PFSK-1 (cell line): ENCODE results near the gene RANBP1.

Source experiments
- FOXP2 ChIP-seq: optimal IDR thresholded peaks from 2 replicates; pipeline ENCODE3; 2011; ENCODE audit warnings: borderline replicate concordance, control low read depth, inconsistent platforms; ENCODE audit not compliant: insufficient read depth; ENCODE audit errors: extremely low read length, extremely low read depth
- POLR2AphosphoS5 ChIP-seq: IDR thresholded peaks from 2 replicates; pipeline ENCODE4 v1.6.1; 2012; ENCODE audit warnings: low read depth, mild to moderate bottlenecking, control low read depth, low read length, moderate library complexity
- REST ChIP-seq, 2 experiments: IDR thresholded peaks; 2 replicates each; pipeline versions ENCODE4 v1.6.1 to v1.8.0; 2011 to 2012; ENCODE audit warnings: low read depth in 2 of 2, low read length in 2 of 2, control low read depth in 1 of 2, inconsistent platforms in 1 of 2, mild to moderate bottlenecking in 1 of 2, moderate library complexity in 1 of 2; ENCODE audit not compliant: insufficient read depth in 1 of 2
- SIN3A ChIP-seq: IDR thresholded peaks from 2 replicates; pipeline ENCODE4 v1.6.1; 2012; ENCODE audit warnings: mild to moderate bottlenecking, low read length, moderate library complexity, borderline replicate concordance; ENCODE audit not compliant: insufficient read depth
- TAF1 ChIP-seq: IDR thresholded peaks from 2 replicates; pipeline ENCODE4 v1.6.1; 2012; ENCODE audit warnings: low read length, control low read depth, borderline replicate concordance; ENCODE audit not compliant: insufficient read depth

RANBP1 gene

DNA sequence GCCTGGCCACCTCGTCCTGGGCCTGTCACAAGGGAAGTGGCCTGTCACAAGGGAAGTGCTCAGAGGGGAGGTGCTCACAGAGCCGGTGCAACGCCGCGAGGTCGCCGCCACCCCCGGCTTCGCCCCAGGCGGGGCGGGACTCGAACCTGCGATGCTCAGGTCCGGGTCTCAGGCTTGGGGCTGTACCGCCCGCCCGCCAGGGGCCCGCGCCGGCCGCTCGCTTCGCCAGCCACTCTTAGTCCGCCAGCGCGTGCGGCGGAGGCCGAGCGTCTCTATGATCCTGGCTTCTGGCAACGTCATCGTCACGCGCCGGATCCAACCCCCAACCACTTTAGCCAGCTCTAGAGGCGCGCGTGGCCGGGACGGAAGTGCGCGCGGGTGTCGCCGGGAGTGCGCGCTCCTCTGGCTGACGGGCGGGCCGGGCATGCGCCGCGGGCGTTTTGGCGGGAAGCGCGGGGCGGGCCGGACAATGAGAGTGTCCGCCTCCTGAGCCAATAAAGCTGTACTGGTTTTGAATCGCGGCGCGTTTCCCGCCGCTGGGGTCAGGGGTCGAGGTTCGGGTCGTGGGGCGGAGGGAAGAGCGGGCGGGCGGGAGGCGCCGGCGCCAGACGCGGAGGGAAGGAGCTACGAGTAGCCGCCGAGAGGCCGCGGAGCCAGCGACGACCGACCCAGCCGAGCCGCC lies 1.2 kb downstream of the RANBP1 start, which contains the start of gene TRMT2A:
TRMT2A (minus strand) TSS at position 276 of the 682 bp plus-strand sequence. CDS start 320 bp downstream, outside the sequence.
- TF ChIP-seq TAF1 = peak; percentile 48; the same call in 1 of the 2 replicates
- TF ChIP-seq REST (IDR thresholded peaks at IDR 0.05; ENCODE audit: insufficient read depth in 1 of 2, low read depth in 2 of 2, low read length in 2 of 2) = peak in 1 of 2 experiments; percentile 22; a peak in 2 of 4 replicates
- no peak; the same call in 1 of the 2 replicates for TF ChIP-seq POLR2AphosphoS5
- TF ChIP-seq FOXP2 = peak; percentile 25
- TF ChIP-seq SIN3A = peak; percentile 60; the same call in 1 of the 2 replicates

DNA sequence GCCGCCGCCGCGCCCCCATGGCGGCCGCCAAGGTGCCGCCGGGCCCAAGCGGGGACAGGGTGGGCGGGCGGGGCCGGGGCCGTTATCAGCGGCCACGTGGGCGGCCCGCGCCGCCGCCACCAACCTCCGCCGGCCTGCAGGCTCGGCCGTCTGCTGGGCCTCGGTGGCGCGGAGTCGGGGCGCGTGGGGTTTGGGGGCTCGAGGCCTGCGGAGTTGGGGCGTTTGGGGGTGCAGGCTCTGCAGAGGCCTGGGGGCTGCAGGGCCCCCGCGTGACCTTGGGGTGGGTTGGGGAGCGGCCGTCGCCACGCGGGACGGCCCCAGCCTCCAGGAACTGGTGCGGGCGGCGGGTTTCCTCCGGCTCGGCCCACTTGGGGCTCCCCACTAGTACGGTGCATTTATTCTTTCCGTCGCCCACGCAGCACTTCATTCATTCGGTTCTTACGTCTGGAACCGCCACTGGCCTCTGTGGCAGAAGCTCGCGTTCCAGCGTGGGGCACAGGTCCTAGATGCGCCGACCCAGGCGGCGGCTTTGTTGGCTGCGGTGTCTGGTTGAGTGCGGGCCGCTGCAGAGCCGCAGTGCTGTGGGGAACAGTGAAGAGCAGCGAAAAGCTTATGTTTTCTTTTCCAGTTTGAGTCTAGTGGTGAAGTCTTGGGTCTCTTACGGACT lies 1.9 kb downstream of the RANBP1 start:
- TF ChIP-seq REST (IDR thresholded peaks at IDR 0.05; ENCODE audit: insufficient read depth in 1 of 2, low read depth in 2 of 2, low read length in 2 of 2) (no peak), TAF1 (no peak), SIN3A (no peak), POLR2AphosphoS5 (no peak; the same call in 1 of the 2 replicates), FOXP2 (no peak)

DNA sequence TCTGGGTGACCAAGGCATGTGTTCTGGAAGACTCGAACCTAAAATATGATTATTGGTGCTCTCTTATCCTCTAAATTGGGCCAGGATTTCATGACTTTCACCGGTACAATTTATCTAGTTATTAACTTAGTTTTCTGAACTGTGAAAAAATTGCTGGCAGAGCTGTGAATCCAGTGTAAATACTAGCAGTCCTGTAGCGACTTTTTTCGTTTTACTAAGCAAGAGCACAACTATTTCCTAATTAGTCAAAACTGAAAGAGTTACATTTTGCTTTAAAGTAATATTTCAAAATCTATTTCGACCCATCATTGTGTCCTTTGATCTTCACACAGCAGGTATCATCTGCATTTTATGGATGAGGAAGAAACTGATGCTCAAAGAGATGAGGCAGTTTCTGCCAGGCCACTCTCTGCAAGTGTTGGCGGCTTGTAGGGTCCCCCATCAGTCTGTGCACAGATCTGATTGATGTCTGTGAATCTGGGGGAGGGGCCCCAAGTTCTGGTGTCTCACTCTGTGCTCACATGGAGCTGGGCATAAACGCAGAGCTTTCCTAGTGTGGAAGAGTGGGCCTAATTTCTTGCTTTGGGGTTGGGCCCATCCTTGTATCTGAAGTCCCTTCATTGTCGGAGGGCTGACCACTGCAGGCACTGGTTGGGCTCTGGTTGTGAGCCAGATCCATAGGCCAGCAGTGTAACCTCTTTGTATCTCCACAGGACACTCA lies 2.6 kb downstream of the RANBP1 start:
- TF ChIP-seq FOXP2 (no peak), POLR2AphosphoS5 (no peak; the same call in 1 of the 2 replicates), REST (IDR thresholded peaks at IDR 0.05; ENCODE audit: insufficient read depth in 1 of 2, low read depth in 2 of 2, low read length in 2 of 2) (no peak), SIN3A (no peak), TAF1 (no peak)

GRCh38 chr22:20121856-20122415 lies 6.0 kb downstream of the RANBP1 start:
- TF ChIP-seq FOXP2 (no peak), REST (IDR thresholded peaks at IDR 0.05; ENCODE audit: insufficient read depth in 1 of 2, low read depth in 2 of 2, low read length in 2 of 2) (no peak), SIN3A (no peak), POLR2AphosphoS5 (no peak)
